Astrocyte (in vitro differentiated cells and primary cell): Measurements from ENCODE around the gene ZNF385B. TPM values are rescaled to one million over a fixed set of nuclear protein-coding genes. Genes with fewer than 3 reads are reported as not detected.

Source experiments
- DNase-seq: peaks from one replicate; pipeline ENCODE4 v3.0.0-alpha.2; 2010; ENCODE audit warnings: low read depth
- FAIRE-seq: peaks from 2 replicates; lab custom pipeline; 2011; peaks lifted over from hg19 to GRCh38; lab: Jason Lieb, UNC
- H2AFZ ChIP-seq: 2 replicates; pipeline ENCODE4 v1.6.0; 2012; ENCODE audit warnings: low read depth, low read length, inconsistent platforms
- H3K27ac ChIP-seq: 2 replicates; pipeline ENCODE4 v1.5.1; 2011; ENCODE audit warnings: low read depth, low read length, inconsistent platforms
- H3K27me3 ChIP-seq: 2 replicates; pipeline ENCODE4 v1.6.0; 2011; ENCODE audit warnings: low read length, inconsistent platforms; ENCODE audit not compliant: insufficient read depth
- H3K36me3 ChIP-seq: 2 replicates; pipeline ENCODE4 v1.5.1; 2011; ENCODE audit warnings: low read length, inconsistent platforms; ENCODE audit not compliant: insufficient read depth
- H3K4me1 ChIP-seq: 2 replicates; pipeline ENCODE4 v1.5.1; 2011; ENCODE audit warnings: low read length, inconsistent platforms; ENCODE audit not compliant: insufficient read depth
- H3K4me2 ChIP-seq: 2 replicates; pipeline ENCODE4 v1.6.0; 2012; ENCODE audit warnings: low read length, inconsistent platforms
- H3K4me3 ChIP-seq: 2 replicates; pipeline ENCODE4 v1.5.1; 2011; ENCODE audit warnings: low read depth, mild to moderate bottlenecking, low read length, inconsistent platforms; ENCODE audit not compliant: insufficient read depth
- H3K79me2 ChIP-seq: 2 replicates; pipeline ENCODE4 v1.6.0; 2012; ENCODE audit warnings: mild to moderate bottlenecking, low read length, inconsistent platforms; ENCODE audit not compliant: insufficient read depth
- H3K9ac ChIP-seq: 2 replicates; pipeline ENCODE4 v1.6.0; 2012; ENCODE audit warnings: mild to moderate bottlenecking, low read length, inconsistent platforms
- H3K9me3 ChIP-seq: 2 replicates; pipeline ENCODE4 v1.5.1; 2012; ENCODE audit warnings: low read depth, mild to moderate bottlenecking, low read length, inconsistent platforms; ENCODE audit not compliant: insufficient read depth
- H4K20me1 ChIP-seq: 2 replicates; pipeline ENCODE4 v1.6.0; 2012; ENCODE audit warnings: low read length, inconsistent platforms; ENCODE audit not compliant: insufficient read depth
- H3K27ac Mint-ChIP-seq: one replicate; pipeline ENCODE4 v1.8.0; 2021; ENCODE audit warnings: mild to moderate bottlenecking, mixed read lengths; ENCODE audit not compliant: unreplicated experiment
- H3K27me3 Mint-ChIP-seq: one replicate; pipeline ENCODE4 v1.8.0; 2021; ENCODE audit warnings: low read depth, mixed read lengths; ENCODE audit not compliant: unreplicated experiment
- H3K36me3 Mint-ChIP-seq: one replicate; pipeline ENCODE4 v1.8.0; 2021; ENCODE audit warnings: low read depth, mixed read lengths; ENCODE audit not compliant: unreplicated experiment
- H3K4me1 Mint-ChIP-seq: one replicate; pipeline ENCODE4 v1.8.0; 2021; ENCODE audit warnings: low read depth, mixed read lengths; ENCODE audit not compliant: unreplicated experiment
- H3K4me3 Mint-ChIP-seq: one replicate; pipeline ENCODE4 v1.8.0; 2021; ENCODE audit warnings: mild to moderate bottlenecking, moderate library complexity, mixed read lengths; ENCODE audit not compliant: unreplicated experiment
- H3K9me3 Mint-ChIP-seq: one replicate; pipeline ENCODE4 v1.8.0; 2021; ENCODE audit warnings: mild to moderate bottlenecking, mixed read lengths; ENCODE audit not compliant: unreplicated experiment
- CTCF ChIP-seq: IDR thresholded peaks from 2 replicates; pipeline ENCODE4 v1.5.1; 2011; ENCODE audit warnings: low read depth, mild to moderate bottlenecking, inconsistent platforms, low read length, moderate library complexity; ENCODE audit not compliant: insufficient read depth
- EZH2 ChIP-seq: IDR thresholded peaks from 2 replicates; pipeline ENCODE4 v1.6.1; 2012; ENCODE audit warnings: mild to moderate bottlenecking, low read length, inconsistent platforms; ENCODE audit not compliant: insufficient read depth
- total RNA-seq: library from RNA; stranded (reverse); gene quantifications from 2 replicates; pipeline ENCODE4 v1.2.1, GENCODE V29; 2021

ZNF385B gene
- total RNA-seq, 1 donor from 2014 or later, result 0.27 TPM

GRCh38 chr2:179571721-179572120 is 289.7 kb downstream of the ZNF385B start:
- H3K27ac Mint-ChIP-seq, result no peak overlapping the region
- no peak overlapping the region for H3K4me3 ChIP-seq
- no peaks in the 10 kb centered on the region for H3K4me1 Mint-ChIP-seq
- H3K36me3 ChIP-seq, result no peaks in the 10 kb centered on the region
- no peaks in the 10 kb centered on the region for H3K79me2 ChIP-seq
- TF ChIP-seq EZH2, result no peak
- no peak for TF ChIP-seq CTCF
- DNase-seq, result no peak
- H3K9me3 Mint-ChIP-seq, result no peaks in the 10 kb centered on the region
- no peaks in the 10 kb centered on the region for H3K36me3 Mint-ChIP-seq
- H3K4me2 ChIP-seq, result no peak overlapping the region
- no peak overlapping the region for H2AFZ ChIP-seq
- H4K20me1 ChIP-seq, result no peaks in the 10 kb centered on the region
- no peak overlapping the region for H3K4me3 Mint-ChIP-seq
- no peak overlapping the region for H3K27ac ChIP-seq
- FAIRE-seq, result no peak
- no peaks in the 10 kb centered on the region for H3K27me3 Mint-ChIP-seq
- no peaks in the 10 kb centered on the region for H3K27me3 ChIP-seq
- H3K4me1 ChIP-seq, result no peaks in the 10 kb centered on the region
- no peaks in the 10 kb centered on the region for H3K9me3 ChIP-seq
- H3K9ac ChIP-seq, result no peak overlapping the region

- Mint-ChIP-seq H3K4me3 (no peak overlapping the region), H3K27ac (no peak overlapping the region), H3K27me3 (no peaks in the 10 kb centered on the region), H3K9me3 (no peaks in the 10 kb centered on the region), H3K4me1 (no peaks in the 10 kb centered on the region), H3K36me3 (no peaks in the 10 kb centered on the region)
- H3K9me3 ChIP-seq, result no peaks in the 10 kb centered on the region
- H4K20me1 ChIP-seq, result no peaks in the 10 kb centered on the region
- TF ChIP-seq EZH2 (no peak), CTCF (no peak)
- DNase-seq (no peak), FAIRE-seq (no peak)
- no peaks in the 10 kb centered on the region for H3K4me1 ChIP-seq
- H3K4me2 ChIP-seq, result no peak overlapping the region
- no peaks in the 10 kb centered on the region for H3K79me2 ChIP-seq
- no peak overlapping the region for H3K27ac ChIP-seq
- no peak overlapping the region for H2AFZ ChIP-seq
- H3K9ac ChIP-seq, result no peak overlapping the region
- no peak overlapping the region for H3K4me3 ChIP-seq
- no peaks in the 10 kb centered on the region for H3K27me3 ChIP-seq
- H3K36me3 ChIP-seq, result no peaks in the 10 kb centered on the region
Observed at GRCh38 chr2:179571252-179571651, 290.2 kb downstream of the ZNF385B start.

- no peak overlapping the region for H3K4me3 ChIP-seq
- TF ChIP-seq EZH2 (no peak), CTCF (no peak)
- H4K20me1 ChIP-seq, result no peaks in the 10 kb centered on the region
- H3K9me3 ChIP-seq, result no peaks in the 10 kb centered on the region
- no peaks in the 10 kb centered on the region for H3K4me1 ChIP-seq
- H2AFZ ChIP-seq, result no peak overlapping the region
- Mint-ChIP-seq H3K4me1 (no peaks in the 10 kb centered on the region), H3K9me3 (no peaks in the 10 kb centered on the region), H3K4me3 (no peak overlapping the region), H3K27ac (no peak overlapping the region), H3K36me3 (no peaks in the 10 kb centered on the region), H3K27me3 (no peaks in the 10 kb centered on the region)
- H3K27ac ChIP-seq, result no peak overlapping the region
- FAIRE-seq (no peak), DNase-seq (peak; percentile 46)
- H3K36me3 ChIP-seq, result no peaks in the 10 kb centered on the region
- H3K4me2 ChIP-seq, result no peak overlapping the region
- no peaks in the 10 kb centered on the region for H3K79me2 ChIP-seq
- H3K27me3 ChIP-seq, result no peaks in the 10 kb centered on the region
- H3K9ac ChIP-seq, result no peak overlapping the region
Observed at GRCh38 chr2:179569831-179570233, 291.6 kb downstream of the ZNF385B start.
